Astrocyte (in vitro differentiated cells and primary cell): ENCODE results near the gene EFL1. TPM values are rescaled to one million over a fixed set of nuclear protein-coding genes. Genes with fewer than 3 reads are reported as not detected.

Experiments
- DNase-seq: peaks from one replicate; pipeline ENCODE4 v3.0.0-alpha.2; 2010; ENCODE audit warnings: low read depth
- FAIRE-seq: peaks from 2 replicates; lab custom pipeline; 2011; peaks lifted over from hg19 to GRCh38; lab: Jason Lieb, UNC
- H2AFZ ChIP-seq: 2 replicates; pipeline ENCODE4 v1.6.0; 2012; ENCODE audit warnings: low read depth, low read length, inconsistent platforms
- H3K27ac ChIP-seq: 2 replicates; pipeline ENCODE4 v1.5.1; 2011; ENCODE audit warnings: low read depth, low read length, inconsistent platforms
- H3K27me3 ChIP-seq: 2 replicates; pipeline ENCODE4 v1.6.0; 2011; ENCODE audit warnings: low read length, inconsistent platforms; ENCODE audit not compliant: insufficient read depth
- H3K36me3 ChIP-seq: 2 replicates; pipeline ENCODE4 v1.5.1; 2011; ENCODE audit warnings: low read length, inconsistent platforms; ENCODE audit not compliant: insufficient read depth
- H3K4me1 ChIP-seq: 2 replicates; pipeline ENCODE4 v1.5.1; 2011; ENCODE audit warnings: low read length, inconsistent platforms; ENCODE audit not compliant: insufficient read depth
- H3K4me2 ChIP-seq: 2 replicates; pipeline ENCODE4 v1.6.0; 2012; ENCODE audit warnings: low read length, inconsistent platforms
- H3K4me3 ChIP-seq: 2 replicates; pipeline ENCODE4 v1.5.1; 2011; ENCODE audit warnings: low read depth, mild to moderate bottlenecking, low read length, inconsistent platforms; ENCODE audit not compliant: insufficient read depth
- H3K79me2 ChIP-seq: 2 replicates; pipeline ENCODE4 v1.6.0; 2012; ENCODE audit warnings: mild to moderate bottlenecking, low read length, inconsistent platforms; ENCODE audit not compliant: insufficient read depth
- H3K9ac ChIP-seq: 2 replicates; pipeline ENCODE4 v1.6.0; 2012; ENCODE audit warnings: mild to moderate bottlenecking, low read length, inconsistent platforms
- H3K9me3 ChIP-seq: 2 replicates; pipeline ENCODE4 v1.5.1; 2012; ENCODE audit warnings: low read depth, mild to moderate bottlenecking, low read length, inconsistent platforms; ENCODE audit not compliant: insufficient read depth
- H4K20me1 ChIP-seq: 2 replicates; pipeline ENCODE4 v1.6.0; 2012; ENCODE audit warnings: low read length, inconsistent platforms; ENCODE audit not compliant: insufficient read depth
- H3K27ac Mint-ChIP-seq: one replicate; pipeline ENCODE4 v1.8.0; 2021; ENCODE audit warnings: mild to moderate bottlenecking, mixed read lengths; ENCODE audit not compliant: unreplicated experiment
- H3K27me3 Mint-ChIP-seq: one replicate; pipeline ENCODE4 v1.8.0; 2021; ENCODE audit warnings: low read depth, mixed read lengths; ENCODE audit not compliant: unreplicated experiment
- H3K36me3 Mint-ChIP-seq: one replicate; pipeline ENCODE4 v1.8.0; 2021; ENCODE audit warnings: low read depth, mixed read lengths; ENCODE audit not compliant: unreplicated experiment
- H3K4me1 Mint-ChIP-seq: one replicate; pipeline ENCODE4 v1.8.0; 2021; ENCODE audit warnings: low read depth, mixed read lengths; ENCODE audit not compliant: unreplicated experiment
- H3K4me3 Mint-ChIP-seq: one replicate; pipeline ENCODE4 v1.8.0; 2021; ENCODE audit warnings: mild to moderate bottlenecking, moderate library complexity, mixed read lengths; ENCODE audit not compliant: unreplicated experiment
- H3K9me3 Mint-ChIP-seq: one replicate; pipeline ENCODE4 v1.8.0; 2021; ENCODE audit warnings: mild to moderate bottlenecking, mixed read lengths; ENCODE audit not compliant: unreplicated experiment
- EZH2 ChIP-seq: IDR thresholded peaks from 2 replicates; pipeline ENCODE4 v1.6.1; 2012; ENCODE audit warnings: mild to moderate bottlenecking, low read length, inconsistent platforms; ENCODE audit not compliant: insufficient read depth
- total RNA-seq: library from RNA; stranded (reverse); gene quantifications from 2 replicates; pipeline ENCODE4 v1.2.1, GENCODE V29; 2021
- TF ChIP-seq, protein P1 (sequence below): IDR thresholded peaks from 2 replicates; pipeline ENCODE4 v1.5.1; 2011; ENCODE audit warnings: low read depth, mild to moderate bottlenecking, inconsistent platforms, low read length, moderate library complexity; ENCODE audit not compliant: insufficient read depth

EFL1 gene
- total RNA-seq, 1 donor from 2014 or later, result 13.7 TPM

- no peak for TF ChIP-seq EZH2
- TF ChIP-seq, protein P1, sequence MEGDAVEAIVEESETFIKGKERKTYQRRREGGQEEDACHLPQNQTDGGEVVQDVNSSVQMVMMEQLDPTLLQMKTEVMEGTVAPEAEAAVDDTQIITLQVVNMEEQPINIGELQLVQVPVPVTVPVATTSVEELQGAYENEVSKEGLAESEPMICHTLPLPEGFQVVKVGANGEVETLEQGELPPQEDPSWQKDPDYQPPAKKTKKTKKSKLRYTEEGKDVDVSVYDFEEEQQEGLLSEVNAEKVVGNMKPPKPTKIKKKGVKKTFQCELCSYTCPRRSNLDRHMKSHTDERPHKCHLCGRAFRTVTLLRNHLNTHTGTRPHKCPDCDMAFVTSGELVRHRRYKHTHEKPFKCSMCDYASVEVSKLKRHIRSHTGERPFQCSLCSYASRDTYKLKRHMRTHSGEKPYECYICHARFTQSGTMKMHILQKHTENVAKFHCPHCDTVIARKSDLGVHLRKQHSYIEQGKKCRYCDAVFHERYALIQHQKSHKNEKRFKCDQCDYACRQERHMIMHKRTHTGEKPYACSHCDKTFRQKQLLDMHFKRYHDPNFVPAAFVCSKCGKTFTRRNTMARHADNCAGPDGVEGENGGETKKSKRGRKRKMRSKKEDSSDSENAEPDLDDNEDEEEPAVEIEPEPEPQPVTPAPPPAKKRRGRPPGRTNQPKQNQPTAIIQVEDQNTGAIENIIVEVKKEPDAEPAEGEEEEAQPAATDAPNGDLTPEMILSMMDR, result no peak
- no peaks in the 10 kb centered on the region for H3K79me2 ChIP-seq
- DNase-seq, result no peak
- no peaks in the 10 kb centered on the region for H3K9me3 ChIP-seq
- H3K36me3 Mint-ChIP-seq, result peaks cover 23% of the 10 kb centered on the region
- no peak overlapping the region for H3K4me3 Mint-ChIP-seq
- H3K27me3 ChIP-seq, result no peaks in the 10 kb centered on the region
- H3K36me3 ChIP-seq, result no peaks in the 10 kb centered on the region
- H4K20me1 ChIP-seq, result no peaks in the 10 kb centered on the region
- peaks cover 2% of the 10 kb centered on the region for H3K27me3 Mint-ChIP-seq
- peaks cover 21% of the 10 kb centered on the region for H3K4me1 Mint-ChIP-seq
- H3K4me2 ChIP-seq, result no peak overlapping the region
- peak overlapping the region; percentile 67 for H3K27ac Mint-ChIP-seq
- peaks cover 10% of the 10 kb centered on the region for H3K4me1 ChIP-seq
- no peak for FAIRE-seq
- H3K4me3 ChIP-seq, result no peak overlapping the region
- no peak overlapping the region for H3K9ac ChIP-seq
- H3K9me3 Mint-ChIP-seq, result peaks cover 2% of the 10 kb centered on the region
- H3K27ac ChIP-seq, result no peak overlapping the region
- no peak overlapping the region for H2AFZ ChIP-seq
These were observed 159.1 kb downstream of the EFL1 start for GRCh38 chr15:82103468-82103867.

DNA sequence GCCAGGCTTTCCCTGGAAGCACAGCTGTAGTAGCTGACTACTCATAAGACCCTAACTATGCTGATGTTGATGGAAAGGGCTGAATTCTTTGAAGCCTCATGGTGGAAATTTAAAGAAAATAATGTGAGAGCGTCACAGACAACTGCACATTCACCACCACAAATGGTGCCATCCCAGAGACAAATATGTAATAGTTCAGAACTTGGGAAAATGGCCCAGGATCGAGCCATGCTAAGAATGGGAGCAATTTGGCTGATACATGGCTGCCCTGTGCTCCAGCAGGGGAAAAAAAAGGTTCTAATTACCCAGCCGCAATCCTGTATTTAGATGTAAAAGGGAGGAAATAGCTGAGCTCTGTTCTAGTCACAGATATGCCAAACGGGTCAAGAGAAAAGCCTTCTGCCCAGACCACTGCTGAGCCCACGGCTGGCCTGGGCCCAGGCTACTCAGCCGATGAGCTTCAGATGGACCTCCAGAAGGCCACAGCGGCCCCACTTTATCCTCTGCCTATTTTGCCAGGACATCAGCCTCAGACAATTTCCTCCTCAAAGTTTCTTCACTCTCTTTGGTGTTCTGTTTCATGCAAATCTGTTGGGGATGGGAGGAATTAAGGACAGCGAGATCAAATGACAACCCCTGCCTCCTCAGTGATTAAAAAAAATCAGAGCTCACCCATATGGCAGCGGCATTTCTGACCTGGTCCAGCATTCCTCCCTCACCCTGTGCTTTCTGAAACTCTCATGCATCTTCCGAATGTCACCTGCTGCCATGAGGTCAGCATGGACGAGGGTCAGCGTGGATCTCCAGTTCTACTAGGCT lies 162.2 kb downstream of the EFL1 start:
- peaks cover 3% of the 10 kb centered on the region for H3K4me1 ChIP-seq
- TF ChIP-seq EZH2, result no peak
- TF ChIP-seq, protein P1, result no peak
- no peaks in the 10 kb centered on the region for H4K20me1 ChIP-seq
- no peaks in the 10 kb centered on the region for H3K27me3 ChIP-seq
- H2AFZ ChIP-seq, result no peak overlapping the region
- no peaks in the 10 kb centered on the region for H3K36me3 ChIP-seq
- H3K9me3 Mint-ChIP-seq, result peaks cover 5% of the 10 kb centered on the region
- peaks cover 33% of the 10 kb centered on the region for H3K36me3 Mint-ChIP-seq
- peaks cover 16% of the 10 kb centered on the region for H3K4me1 Mint-ChIP-seq
- H3K4me3 ChIP-seq, result no peak overlapping the region
- no peak overlapping the region for H3K9ac ChIP-seq
- H3K4me2 ChIP-seq, result no peak overlapping the region
- DNase-seq, result no peak
- H3K27ac ChIP-seq, result no peak overlapping the region
- no peak overlapping the region for H3K4me3 Mint-ChIP-seq
- H3K79me2 ChIP-seq, result no peaks in the 10 kb centered on the region
- peaks cover 2% of the 10 kb centered on the region for H3K27me3 Mint-ChIP-seq
- no peak for FAIRE-seq
- peak overlapping the region; percentile 63 for H3K27ac Mint-ChIP-seq
- H3K9me3 ChIP-seq, result no peaks in the 10 kb centered on the region

DNA sequence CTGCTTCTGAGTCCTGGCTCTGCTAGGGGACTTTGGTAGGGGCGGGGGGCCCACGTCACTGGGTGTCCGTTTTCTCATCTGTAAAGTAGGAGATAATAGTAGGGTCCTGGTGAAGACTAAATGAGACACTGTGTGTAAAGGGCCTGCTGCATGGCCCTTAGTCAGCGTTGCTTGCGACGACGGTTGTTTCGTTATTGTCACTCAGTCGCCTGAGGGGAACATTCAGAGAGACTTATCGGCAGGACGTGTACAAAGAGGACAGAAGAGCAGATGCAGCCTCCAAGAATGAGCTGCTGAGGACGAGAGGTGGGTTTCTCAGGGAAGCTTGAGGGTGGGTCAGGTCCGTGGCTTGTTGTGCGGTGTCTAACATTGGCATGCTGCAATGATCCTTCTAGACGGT lies 163.9 kb downstream of the EFL1 start:
- Histone ChIP-seq H3K9me3 (no peaks in the 10 kb centered on the region), H3K9ac (no peak overlapping the region), H3K27ac (no peak overlapping the region), H3K4me1 (peaks cover 6% of the 10 kb centered on the region), H3K4me3 (no peak overlapping the region), H3K4me2 (no peak overlapping the region), H3K36me3 (no peaks in the 10 kb centered on the region), H3K27me3 (no peaks in the 10 kb centered on the region), H2AFZ (no peak overlapping the region), H3K79me2 (no peaks in the 10 kb centered on the region), H4K20me1 (no peaks in the 10 kb centered on the region)
- TF ChIP-seq, protein P1, result no peak
- TF ChIP-seq EZH2, result no peak
- H3K27me3 Mint-ChIP-seq, result peaks cover 2% of the 10 kb centered on the region
- no peak overlapping the region for H3K4me3 Mint-ChIP-seq
- H3K36me3 Mint-ChIP-seq, result peaks cover 33% of the 10 kb centered on the region
- H3K4me1 Mint-ChIP-seq, result peaks cover 20% of the 10 kb centered on the region
- no peak for FAIRE-seq
- no peak for DNase-seq
- peaks cover 9% of the 10 kb centered on the region for H3K9me3 Mint-ChIP-seq
- H3K27ac Mint-ChIP-seq, result no peak overlapping the region
